ENCODE measurements around the gene MYOC.
"Not testable (repeated sequence)": the region's sequence is repeated elsewhere in the genome, so short reads cannot be mapped to it uniquely, and the experiment has no call there.

The MYOC gene

GRCh38 chr1:171600862-171601261 is 51.6 kb downstream of the MYOC start:
- DNase-seq = no peak

GRCh38 chr1:171600310-171600709 is 52.2 kb downstream of the MYOC start:
- DNase-seq = not testable (repeated sequence)

- no peak for DNase-seq
Measured at GRCh38 chr1:171597203-171597602, 55.3 kb downstream of the MYOC start.

GRCh38 chr1:171596705-171597104 is 55.8 kb downstream of the MYOC start:
- DNase-seq = no peak

- no peak for DNase-seq
Measured at GRCh38 chr1:171596119-171596518, 56.4 kb downstream of the MYOC start.

- no peak for DNase-seq
Measured at GRCh38 chr1:171595324-171595723, 57.2 kb downstream of the MYOC start.

GRCh38 chr1:171590022-171590421 is 62.5 kb downstream of the MYOC start:
- DNase-seq = no peak

- no peak for DNase-seq
Measured at GRCh38 chr1:171588230-171588629, 64.3 kb downstream of the MYOC start.

- DNase-seq = no peak
Measured at GRCh38 chr1:171585715-171586114, 66.8 kb downstream of the MYOC start.

Data from stimulated activated naive CD4-positive, alpha-beta T cell (primary cell).